Measurements from ENCODE around the gene USP20. TPM values are rescaled to one million over a fixed set of nuclear protein-coding genes. Genes with fewer than 3 reads are reported as not detected.

Gene USP20
- total RNA-seq (2022; extraction: Qiagen RNA extraction; ENCODE audit: low read depth), result 5.3 to 6.3 TPM (median 5.6 TPM) in 5 replicates

GRCh38 chr9:129835128-129835859 is at the start of gene USP20, which contains the start of gene C9orf78:
Gene USP20, plus strand, starts transcription at chr9:129835458. Its CDS starts 17,098 bp downstream, at chr9:129852556.
Gene C9orf78, minus strand, starts transcription at chr9:129835275. Its CDS starts 54 bp downstream, at chr9:129835221.

DNA sequence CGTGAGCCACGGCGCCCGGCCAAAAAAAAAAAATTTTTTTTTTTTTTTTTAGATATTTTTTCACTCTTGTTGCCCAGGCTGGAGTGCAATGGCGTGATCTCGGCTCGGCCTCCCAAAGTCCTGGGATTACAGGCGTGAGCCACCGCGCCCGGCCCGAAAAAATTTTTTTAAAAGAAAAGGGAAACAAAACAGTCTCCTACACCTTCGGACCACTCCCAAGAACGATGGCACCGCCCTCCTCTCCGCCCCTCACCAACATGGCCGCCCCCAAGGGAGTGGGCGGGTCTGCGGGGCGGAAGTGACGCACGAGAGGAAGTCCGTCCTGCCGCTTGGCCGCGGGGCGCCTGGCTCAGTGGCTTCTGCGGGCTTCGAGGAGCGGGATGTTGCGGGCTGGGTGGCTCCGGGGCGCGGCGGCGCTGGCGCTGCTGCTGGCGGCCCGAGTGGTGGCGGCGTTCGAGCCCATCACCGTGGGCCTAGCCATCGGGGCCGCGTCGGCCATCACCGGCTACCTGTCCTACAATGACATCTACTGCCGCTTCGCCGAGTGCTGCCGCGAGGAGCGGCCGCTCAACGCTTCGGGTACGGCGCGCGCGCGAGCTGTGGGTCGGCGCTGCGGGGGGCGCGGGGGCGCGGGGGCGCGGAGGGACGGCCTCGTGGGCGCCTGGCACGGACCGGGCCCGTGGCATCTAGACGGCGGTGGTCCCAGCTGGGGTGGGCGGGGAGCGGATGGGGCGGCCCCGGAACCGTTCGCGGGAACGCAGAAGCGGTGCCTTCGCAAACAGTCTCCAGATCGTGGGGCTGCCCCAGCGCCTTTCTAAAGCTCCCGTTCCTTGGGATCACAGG is 32.2 kb upstream of the USP20 start, which contains the start of gene TOR1B:
Gene TOR1B (plus strand): TSS at position 352 of the 843 bp plus-strand sequence. CDS start 29 bp downstream, at position 381.

DNA sequence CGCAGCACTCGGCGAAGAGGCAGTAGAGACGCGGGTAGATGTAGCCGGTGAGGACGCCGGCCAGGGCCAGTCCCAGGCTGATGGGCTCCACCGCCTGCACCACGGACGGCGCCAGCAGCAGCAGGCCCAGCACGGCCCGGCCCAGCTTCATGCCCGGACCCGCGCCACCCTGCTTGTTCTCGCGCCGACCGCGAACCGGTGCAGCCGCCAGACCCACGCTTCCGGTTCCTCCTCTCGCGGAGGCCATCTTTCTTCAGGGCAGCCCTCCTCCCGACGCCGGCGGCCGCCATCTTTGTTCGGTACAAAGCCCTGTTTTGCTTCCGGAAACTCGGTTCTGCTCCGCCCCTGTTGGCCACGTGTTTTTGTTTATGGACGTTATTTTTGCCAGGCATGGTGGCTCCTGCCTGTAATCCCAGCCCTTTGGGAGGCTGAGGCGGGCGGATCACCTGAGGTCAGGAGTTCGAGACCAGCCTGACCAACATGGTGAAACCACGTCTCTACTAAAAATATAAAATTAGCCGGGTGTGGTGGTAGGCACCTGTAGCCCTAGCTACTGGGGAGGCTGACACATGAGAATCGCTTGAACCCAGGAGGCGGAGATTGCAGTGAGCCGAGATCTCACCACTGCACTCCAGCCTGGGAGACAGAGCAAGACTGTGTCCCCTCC is 11.2 kb upstream of the USP20 start, which contains the start of gene TOR1A:
Gene TOR1A (minus strand): TSS at position 202 of the 667 bp plus-strand sequence. CDS start 51 bp downstream, at position 151.

Other genes starting within 250 kb of the USP20 start
- gene C9orf50, start 214.4 kb upstream of the USP20 start, total RNA-seq (2022; extraction: Qiagen RNA extraction; ENCODE audit: low read depth), result 0.08 TPM in 1 of 5 replicates, not detected in the others
- gene NTMT1, start 209.3 kb upstream of the USP20 start, total RNA-seq (2022; extraction: Qiagen RNA extraction; ENCODE audit: low read depth), result 91.2 to 107 TPM (median 95.0 TPM) in 5 replicates
- gene ASB6, start 193.3 kb upstream of the USP20 start, total RNA-seq (2022; extraction: Qiagen RNA extraction; ENCODE audit: low read depth), result 22.0 to 25.5 TPM (median 24.9 TPM) in 5 replicates
- 2.8 to 7.8 TPM (median 5.9 TPM) in 5 replicates for gene PRRX2, start 169.8 kb upstream of the USP20 start, total RNA-seq (2022; extraction: Qiagen RNA extraction; ENCODE audit: low read depth)
- gene PTGES, start 82.4 kb upstream of the USP20 start, total RNA-seq (2022; extraction: Qiagen RNA extraction; ENCODE audit: low read depth), result 91.3 to 105 TPM (median 100 TPM) in 5 replicates
- 21.3 to 26.1 TPM (median 24.7 TPM) in 5 replicates for gene TOR1B, start 32.3 kb upstream of the USP20 start, total RNA-seq (2022; extraction: Qiagen RNA extraction; ENCODE audit: low read depth)
- gene TOR1A, start 11.3 kb upstream of the USP20 start, total RNA-seq (2022; extraction: Qiagen RNA extraction; ENCODE audit: low read depth), result 57.3 to 66.4 TPM (median 65.0 TPM) in 5 replicates
- 47.8 to 58.0 TPM (median 52.0 TPM) in 5 replicates for gene C9orf78, start 183 bp upstream of the USP20 start, total RNA-seq (2022; extraction: Qiagen RNA extraction; ENCODE audit: low read depth)
- gene FNBP1, start 207.7 kb downstream of the USP20 start, total RNA-seq (2022; extraction: Qiagen RNA extraction; ENCODE audit: low read depth), result 14.6 to 19.3 TPM (median 16.6 TPM) in 5 replicates
- gene GPR107, start 218.4 kb downstream of the USP20 start, total RNA-seq (2022; extraction: Qiagen RNA extraction; ENCODE audit: low read depth), result 26.5 to 31.4 TPM (median 30.6 TPM) in 5 replicates

Data from A549 treated with DMSO at 1 μM for 4 hours (cell line).